ENCODE results near the gene APC.
"Not testable (repeated sequence)": the region's sequence is repeated elsewhere in the genome, so short reads cannot be mapped to it uniquely, and the experiment has no call there.

Gene APC

DNA sequence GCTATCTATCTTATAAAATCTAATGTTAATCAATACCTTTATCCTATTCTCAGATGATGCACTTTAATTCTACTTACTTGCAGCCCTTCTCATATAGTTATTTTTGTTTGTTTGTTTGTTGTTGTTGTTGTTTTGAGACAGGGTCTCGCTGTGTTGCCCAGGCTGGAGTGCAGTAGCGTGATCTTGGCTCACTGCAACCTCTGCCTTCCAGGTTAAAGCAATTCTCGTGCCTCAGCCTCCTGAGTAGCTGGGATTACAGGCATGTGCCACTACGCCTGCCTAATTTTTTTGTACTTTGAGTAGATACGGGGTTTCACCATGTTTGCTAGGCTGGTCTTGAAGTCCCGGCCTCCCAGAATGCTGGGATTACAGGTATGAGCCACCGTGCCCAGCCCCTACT is 20.8 kb upstream of the APC start:
- not testable (repeated sequence) for DNase-seq (ENCODE audit: low spot score)

DNA sequence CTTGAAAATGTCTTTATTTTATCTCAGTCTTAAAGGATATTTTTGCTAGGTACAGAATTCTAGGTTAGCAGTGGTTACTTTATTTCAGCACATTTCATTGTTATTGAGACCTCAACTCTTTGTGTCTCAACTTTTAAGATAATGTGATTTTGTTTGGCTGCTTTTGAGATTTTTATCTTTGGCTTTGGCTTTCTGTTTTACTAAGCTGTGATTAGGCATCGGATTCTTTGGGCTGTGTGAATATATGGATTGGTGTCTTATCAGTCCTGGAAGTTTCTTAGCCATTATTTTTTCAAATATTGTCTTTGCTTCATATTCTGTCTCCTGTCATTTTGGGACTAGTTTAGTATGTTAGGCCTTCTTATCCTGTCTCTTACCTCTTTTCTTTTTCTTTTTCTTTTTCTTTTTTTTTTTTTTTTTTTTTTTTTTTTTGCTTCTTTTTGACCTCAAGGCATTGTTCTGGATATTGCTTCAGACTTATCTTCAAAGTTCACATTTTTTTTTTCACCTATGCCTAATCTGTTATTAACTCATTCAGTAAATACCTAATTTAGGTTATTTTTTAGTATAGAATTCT is 20.1 kb upstream of the APC start:
- DNase-seq (ENCODE audit: low spot score) = no peak

DNA sequence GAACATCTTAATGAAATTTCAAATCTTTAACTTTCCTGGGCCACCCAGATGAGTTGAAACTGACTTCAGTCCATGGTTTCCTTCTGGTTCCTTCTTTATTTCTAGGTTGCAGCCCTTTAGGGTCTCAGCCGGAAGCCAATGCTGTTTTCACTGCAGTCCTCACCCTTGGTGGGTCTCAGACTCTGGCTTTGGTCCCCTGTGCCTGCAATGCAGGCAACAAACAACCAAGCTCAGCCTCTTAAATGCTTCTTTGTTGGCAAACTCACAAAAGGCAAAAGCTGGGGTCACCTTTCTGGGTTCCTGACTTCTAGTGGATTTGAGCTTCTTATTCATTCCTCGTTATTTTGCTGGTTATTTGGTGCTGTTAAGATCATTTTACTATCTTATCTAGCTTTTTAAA is 19.3 kb upstream of the APC start:
- no peak for DNase-seq (ENCODE audit: low spot score)

DNA sequence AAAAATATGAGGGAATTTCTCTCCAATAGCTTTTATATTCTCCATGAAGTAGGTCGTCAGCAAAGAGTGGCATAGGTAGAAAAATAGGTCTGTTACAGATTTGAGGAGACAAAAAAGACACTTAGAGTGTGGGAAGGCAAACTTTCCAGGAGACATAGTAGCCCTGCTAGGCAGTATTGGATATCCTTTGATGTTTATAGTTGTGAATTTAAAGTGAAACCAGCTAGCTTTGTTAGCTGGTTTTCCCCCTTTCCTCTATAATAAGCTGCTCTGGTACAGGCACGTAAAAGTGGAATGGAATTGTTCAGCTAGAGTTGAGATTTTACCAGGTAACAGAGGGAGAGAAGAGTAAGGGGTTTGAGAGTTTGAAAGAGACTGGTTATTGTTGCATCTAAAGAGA is 17.1 kb upstream of the APC start:
- DNase-seq (ENCODE audit: low spot score) = no peak

DNA sequence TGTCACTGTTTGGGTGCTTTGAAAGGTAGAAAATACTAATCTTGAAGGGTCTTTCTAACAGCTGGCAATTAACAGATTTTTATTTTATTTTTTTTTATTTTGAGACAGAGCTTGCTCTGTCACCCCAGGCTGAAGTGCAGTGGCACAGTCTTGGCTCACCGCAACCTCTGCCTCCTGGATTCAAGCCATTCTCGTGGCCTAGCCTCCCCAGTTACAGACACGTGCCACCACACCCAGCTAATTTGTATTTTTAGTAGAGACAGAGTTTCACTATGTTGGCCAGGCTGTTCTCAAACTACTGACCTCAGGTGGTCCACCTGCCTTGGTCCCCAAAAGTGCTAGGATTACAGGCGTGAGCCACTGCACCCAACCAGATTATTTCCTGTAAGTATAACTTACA is 12.8 kb upstream of the APC start:
- DNase-seq (ENCODE audit: low spot score) = no peak

DNA sequence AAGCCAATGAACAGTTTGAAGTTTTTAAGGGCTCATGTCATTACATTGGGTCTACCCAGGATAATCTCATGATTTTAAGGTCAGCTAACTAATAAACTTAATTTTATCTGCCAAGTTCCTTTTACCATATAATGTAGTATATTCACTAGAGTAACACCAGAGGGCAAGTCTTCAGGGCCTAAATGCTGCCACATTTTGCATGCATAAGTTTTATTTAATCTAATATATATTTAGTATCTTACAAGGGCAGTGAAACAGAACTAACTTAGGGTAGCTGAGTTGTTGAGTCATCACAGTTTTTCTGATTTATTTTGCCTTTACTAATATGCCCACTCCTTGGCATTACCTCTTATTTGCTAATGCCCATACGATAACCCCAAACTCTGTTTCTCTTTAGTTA is 8.1 kb upstream of the APC start:
- DNase-seq (ENCODE audit: low spot score) = no peak

DNA sequence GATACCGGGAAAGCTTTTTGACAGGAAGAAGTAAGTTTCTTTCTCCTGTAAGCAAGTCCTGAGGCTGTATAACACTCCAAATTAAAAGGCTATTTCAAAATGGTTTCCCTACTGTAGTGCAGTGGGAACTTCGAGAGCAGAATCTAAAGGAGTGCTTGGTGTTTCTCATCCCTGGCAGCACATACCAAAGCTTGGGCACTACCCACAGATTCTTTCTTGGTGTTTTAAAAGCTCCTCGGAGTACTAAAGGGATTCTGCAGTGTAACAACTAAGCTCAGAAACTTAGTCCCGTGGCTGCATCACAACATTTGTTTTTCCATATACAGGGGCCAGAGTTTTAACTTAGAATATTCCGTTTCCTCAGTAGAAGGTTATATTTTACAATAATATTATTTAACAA is 5.6 kb upstream of the APC start:
- no peak for DNase-seq (ENCODE audit: low spot score)

DNA sequence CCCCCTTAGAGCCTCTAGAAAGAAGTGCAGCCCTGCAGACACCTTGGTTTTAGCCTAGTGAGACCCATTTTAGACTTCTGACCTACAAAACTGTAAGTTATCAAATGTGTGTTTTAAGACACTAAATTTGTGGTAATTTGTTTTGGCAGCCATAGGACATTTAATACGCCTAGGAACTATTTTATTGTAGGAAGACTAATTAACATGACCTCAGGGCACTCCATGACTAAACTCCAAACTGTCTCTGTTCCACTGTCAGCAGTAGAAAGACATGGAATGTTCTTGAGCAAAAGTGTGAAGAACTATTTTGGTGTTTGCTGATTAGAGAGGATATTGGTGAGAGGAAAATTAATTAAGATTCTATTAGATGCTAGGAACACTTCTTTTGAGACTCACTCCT is 4.1 kb upstream of the APC start:
- no peak for DNase-seq (ENCODE audit: low spot score)

DNA sequence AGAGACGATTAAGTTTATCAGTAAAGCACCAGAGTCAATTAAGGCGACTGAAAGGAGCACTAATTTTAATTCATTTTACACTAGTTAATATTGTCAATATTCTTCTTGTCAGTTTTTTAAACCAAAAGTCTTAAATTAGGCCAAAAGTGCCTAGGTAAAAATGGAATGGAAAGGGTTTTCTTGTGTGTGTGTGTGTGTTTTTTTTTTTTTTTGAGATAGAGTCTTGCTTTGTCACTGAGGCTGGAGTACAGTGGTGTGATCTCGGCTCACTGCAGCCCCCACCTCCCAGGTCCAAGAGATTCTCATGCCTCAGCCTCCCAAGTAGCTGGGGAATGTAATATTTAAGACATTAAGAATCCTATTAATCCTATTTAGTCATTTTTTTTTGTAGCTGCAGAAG is 3.1 kb upstream of the APC start:
- no peak for DNase-seq (ENCODE audit: low spot score)

DNA sequence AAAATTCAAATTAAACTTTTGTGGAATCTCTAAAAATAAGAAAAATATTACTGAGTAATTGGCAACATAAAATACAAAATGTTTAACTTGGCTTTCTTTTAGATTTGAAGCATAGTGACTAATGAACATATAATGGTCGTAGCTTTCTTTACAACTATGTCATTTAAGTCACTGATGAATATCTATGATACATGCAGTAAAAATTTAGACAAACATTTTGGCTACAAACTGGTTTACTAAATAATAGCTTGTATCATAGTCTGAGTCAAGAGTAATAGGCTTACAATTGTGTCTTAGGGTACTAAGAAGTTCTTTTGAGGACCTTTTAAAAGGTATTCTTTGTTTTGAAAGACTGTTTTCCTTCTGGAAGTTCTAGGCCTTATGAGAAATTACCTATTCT is 2.0 kb upstream of the APC start:
- DNase-seq (ENCODE audit: low spot score) = peak; percentile 42

DNA sequence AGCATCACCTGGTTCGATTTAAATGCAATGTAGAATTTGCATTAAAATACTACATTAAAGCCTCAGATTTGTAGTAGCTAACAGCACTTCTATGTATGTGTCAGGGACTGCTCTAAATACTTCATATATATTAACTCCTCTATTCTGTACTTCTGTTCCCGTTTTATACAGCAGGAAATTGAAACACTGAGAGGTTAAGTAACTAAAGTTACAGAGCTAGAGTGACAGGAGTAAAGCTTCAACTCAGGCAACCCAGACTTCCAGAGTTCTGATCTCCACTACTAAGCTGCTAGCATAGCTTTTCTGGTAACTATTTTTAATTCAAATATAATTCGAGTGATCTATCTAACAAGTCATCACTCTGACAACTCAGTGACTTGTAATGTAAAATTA is 619 bp upstream of the APC start:
- no peak for DNase-seq (ENCODE audit: low spot score)

DNA sequence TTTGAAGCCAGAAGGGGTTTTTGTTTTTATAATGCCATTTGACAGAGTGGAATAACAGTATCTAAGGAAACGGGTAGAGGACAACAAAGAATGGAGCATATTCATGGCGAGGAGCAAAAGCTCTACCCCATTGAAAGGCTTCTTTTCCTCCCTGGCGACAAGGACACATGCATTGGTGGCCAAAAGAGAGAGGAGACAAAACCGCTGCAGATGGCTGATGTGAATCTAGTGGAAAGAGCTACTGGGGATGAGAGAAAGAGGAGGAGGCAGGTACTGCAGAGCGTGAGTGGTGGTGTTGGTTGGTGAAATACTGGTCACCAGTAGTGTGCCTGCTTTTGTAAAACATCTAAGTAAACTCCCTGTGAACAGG is 491 bp downstream of the APC start:
- DNase-seq (ENCODE audit: low spot score) = no peak

DNA sequence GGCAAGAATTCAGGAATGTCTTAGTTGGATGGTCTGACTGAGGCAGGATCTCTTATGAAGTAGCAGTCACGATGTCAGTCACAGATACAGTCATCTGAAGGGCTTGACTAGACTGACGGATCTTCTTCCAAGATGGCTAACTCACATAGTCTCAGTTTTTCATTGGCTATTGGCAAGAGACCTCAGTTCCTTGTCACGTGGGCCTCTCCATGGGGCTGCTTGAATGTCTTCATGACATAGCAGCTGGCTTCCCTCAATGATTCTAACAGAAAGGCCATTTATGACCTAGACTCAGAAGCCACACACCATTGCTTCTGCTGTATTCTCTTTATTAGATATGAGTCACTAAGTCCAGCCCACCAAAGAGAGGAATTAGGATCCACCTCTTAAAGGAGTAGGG is 4.7 kb downstream of the APC start:
- DNase-seq (ENCODE audit: low spot score) = no peak

DNA sequence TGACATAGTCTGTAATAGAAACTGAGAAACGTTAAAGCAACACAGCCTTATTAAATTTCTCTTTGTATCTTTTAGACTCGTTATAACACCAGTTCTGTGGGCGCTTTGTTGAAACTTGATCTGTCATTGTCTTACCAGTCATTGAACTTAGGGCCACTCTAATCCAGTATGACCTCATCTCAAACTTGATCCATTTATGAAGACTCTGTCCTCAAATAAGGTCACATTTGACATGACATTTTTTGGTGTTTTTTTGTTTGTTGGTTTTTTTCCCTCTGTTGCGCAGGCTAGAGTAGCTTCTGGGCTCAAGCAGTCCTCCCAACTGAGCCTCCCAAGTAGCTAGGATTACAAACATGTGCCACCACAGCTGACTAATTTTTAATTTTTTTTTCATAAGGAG is 5.9 kb downstream of the APC start:
- DNase-seq (ENCODE audit: low spot score) = no peak

DNA sequence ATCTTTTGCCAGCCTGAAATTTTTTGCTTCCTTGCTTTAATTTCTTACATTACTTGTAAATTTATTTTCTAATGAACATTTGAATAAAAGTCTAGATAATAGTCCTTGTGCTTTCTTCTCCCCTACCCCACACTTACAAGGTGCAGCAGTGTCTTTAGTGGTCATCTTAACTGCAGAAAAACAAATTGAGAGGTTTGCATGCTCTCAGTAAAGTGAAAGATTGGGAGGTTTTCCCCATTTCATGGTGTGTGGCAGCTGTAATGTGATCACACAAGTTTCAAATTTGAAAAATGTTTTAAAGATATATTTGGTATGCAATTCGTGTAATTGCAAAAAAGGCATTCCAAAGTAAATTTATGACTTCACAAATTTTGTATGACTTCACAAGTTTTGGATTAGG is 14.7 kb downstream of the APC start:
- DNase-seq (ENCODE audit: low spot score) = no peak

DNA sequence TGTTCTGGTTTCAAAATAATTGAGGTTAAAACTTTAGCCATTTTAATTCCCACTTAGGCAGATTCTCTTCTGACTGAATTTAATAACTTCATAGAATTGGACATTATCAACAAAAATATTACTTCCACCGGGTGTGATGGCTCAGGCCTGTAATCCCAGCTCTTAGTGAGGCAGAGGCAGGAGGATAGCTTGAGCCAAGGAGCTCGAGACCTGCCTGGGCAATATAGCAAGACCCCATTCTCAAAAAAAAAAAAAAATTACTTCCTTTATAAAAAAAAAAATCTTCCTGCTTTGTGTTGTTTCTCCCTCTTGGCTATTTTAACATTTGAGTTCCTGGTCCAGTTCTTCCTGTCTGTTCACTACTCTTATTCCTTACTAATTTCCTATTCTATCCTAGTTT is 18.0 kb downstream of the APC start:
- no peak for DNase-seq (ENCODE audit: low spot score)

DNA sequence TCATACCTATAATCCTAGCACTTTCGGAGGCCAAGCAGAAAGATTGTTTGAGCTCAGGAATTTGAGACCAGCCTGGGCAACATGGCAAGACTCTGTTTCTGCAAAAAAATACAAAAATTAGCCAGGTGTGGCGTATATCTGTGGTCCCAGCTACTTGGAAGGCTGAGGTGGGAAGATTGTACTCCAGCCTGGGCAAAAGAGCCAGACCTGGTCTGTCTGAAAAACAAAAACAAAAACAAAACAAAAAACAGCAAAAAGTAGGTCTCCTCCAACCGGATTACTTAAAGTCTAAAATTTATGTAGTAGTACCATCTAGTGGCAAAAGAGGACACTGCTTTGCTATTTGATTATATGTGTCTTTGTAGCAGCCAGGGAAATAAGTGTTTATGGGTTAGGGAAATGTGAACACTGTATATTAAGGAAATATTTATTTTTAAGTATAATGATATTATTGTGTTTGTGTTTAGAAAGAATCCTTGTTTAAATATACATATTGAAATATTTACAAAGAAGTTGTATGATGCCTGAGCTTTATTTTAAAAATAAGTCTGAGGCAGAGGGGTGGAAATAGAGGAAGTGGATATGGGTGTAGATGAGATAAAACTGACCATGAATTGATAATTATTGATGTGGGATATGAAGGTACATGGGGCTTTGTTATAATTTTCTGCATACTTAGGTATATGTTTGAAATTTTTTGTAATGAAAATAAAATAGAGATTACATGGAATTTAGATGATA is 20.0 kb downstream of the APC start:
- peak; percentile 18 for DNase-seq (ENCODE audit: low spot score)

DNA sequence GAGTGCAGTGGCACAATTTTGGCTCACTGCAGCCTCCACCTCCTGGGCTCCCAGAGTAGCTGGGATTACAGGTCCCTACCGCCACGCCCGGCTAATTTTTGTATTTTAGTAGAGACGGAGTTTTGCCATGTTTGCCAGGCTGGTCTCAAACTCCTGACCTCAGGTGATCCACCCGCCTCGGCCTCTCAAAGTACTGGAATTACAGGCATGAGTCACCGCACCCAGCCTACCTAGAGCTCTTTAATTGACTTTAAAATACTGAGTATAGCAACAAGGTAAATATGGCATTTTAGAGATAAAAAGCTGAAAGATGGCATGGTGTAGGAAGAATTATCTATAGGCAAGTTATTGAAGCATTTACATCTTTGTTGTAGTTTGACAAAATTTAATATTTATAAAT is 21.0 kb downstream of the APC start:
- DNase-seq (ENCODE audit: low spot score) = no peak

DNA sequence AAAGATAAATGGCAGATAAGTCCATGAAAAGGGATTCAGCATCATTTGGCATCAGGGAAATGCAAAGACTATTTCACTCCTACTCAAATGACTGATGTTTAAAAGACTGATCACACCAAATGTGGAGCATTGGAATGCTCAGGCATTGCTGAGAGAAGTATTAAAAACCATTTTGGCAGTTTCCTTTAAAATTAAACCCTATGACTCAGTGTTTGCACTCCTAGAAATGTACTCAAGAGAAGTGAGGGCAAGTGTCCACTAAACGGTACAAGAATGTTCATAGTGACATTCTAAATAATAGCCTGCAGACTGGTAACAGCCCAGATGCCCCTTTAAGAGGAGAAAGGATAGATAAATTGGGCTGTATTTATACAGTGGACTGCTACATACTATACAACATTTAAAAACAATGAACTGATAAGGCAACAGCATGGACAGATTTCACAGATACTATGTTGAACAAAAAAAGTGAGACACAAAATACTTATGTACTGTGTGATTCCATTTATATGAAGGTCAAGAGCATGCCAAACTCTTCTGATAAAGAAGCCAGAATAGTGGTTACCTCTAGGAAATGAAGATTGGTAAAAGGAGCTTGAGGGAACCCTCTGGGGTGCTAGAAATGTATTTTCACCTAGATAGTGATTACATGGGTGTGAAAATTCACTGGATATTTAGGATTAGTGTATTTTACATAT is 24.6 kb downstream of the APC start:
- DNase-seq (ENCODE audit: low spot score) = peak; percentile 5

DNA sequence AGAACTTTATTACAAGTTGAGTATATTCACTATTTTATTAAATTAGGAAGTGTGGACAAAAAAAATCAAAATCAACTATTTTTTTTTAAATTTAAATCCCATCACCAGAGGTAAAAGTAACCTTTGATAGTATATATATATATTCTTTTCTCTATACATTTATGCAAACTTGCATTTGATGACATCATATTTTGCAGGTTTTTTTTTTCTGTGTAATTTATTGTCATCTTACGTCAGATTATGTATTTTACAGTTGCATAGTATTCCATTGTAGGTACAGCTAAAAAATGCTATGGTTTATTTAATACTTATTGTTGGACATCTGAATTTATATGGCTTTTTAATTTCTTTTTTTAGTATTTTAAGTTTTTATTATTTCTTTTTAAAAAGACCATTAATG is 25.5 kb downstream of the APC start:
- no peak for DNase-seq (ENCODE audit: low spot score)

DNA sequence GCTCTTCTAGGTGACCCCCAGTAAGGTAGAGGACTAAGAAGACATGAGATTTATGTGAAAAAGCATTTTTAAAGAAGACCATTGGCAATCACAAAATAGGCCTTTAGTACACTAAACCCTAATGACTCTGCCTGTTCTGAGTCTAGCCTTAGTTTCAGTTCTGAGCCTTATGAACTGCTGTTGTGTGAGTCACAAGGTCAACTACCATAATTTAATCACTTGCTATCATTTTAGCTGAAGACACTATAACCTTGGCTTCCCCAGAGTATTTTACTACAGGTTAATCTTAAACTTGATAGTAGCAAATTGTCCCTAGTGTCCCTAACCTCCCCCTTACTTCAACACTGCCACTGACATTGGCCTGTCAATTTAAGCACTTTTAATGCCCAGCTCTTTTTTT is 34.4 kb downstream of the APC start:
- no peak for DNase-seq (ENCODE audit: low spot score)

DNA sequence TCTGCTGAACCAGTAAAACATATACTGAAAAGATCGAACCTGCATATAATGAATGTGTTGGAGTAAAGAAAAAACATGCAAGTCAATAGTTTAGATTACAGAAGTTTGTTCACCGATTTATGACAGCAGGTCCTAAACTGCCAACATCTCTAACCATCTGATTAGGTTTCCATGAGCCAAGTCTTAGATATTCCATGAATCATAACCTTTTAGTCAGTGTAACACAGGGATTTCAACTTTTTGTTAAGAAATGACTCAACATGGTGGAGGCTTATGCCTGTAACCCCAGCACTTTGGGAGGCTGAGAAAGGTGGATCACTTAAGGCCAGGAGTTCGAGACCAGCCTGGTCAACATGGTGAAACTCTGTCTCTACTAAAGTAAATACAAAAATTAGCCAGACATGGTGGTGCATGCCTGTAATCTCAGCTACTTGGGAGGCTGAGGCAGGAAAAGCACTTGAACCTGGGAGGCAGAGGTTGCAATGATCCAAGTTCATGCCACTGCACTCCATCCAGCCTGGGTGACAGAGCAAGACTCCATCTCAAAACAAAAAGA is 38.7 kb downstream of the APC start:
- DNase-seq (ENCODE audit: low spot score) = peak; percentile 21

DNA sequence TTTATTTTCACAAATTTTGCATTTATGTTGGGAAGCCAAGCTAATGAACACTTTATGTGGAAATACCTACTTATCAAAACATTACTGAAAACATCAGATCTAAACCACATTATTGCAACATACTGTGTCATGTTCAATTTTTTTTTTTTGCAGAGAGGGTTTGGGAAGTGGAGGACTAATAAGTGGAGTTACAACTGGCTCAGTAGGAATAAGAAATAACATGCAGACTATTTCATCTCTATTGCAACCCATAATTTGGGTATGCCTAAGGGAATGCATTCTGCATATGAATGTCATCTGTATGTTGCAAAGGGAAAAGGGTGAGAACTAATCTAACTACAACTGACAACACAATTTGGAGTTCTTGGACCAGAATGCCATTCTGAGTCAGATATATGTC is 41.8 kb downstream of the APC start:
- DNase-seq (ENCODE audit: low spot score) = no peak

DNA sequence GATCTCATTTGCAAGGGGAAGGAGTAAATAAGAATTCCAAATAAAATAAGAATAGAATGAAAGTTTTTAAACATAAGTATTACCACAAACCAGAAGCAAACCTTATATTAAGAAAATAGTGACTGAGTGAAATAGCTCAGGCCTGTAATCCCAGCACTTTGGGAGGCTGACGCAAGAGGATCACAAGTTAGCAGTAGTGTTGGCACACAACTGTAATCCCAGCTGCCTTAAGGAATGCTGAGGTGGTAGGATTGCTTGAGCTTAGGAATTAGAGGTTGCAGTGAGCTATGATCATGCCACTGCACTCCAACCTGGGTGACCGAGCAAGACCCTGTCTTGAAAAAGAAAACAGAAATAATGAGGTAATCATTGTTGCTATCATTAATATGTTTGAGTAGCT is 47.0 kb downstream of the APC start:
- no peak for DNase-seq (ENCODE audit: low spot score)
